AML-193 (cell line): ENCODE results near the gene LRP1-AS.
A peak's percentile ranks its signal among the peaks of the same experiment; 100 is the strongest.

Experiments
- DNase-seq, 2 experiments: peaks; one replicate each; lab custom pipeline; 2025; lab: John Stamatoyannopoulos, UW

LRP1-AS gene

GRCh38 chr12:57180321-57180989, 33.0 kb upstream of the LRP1-AS start:
- no peak for DNase-seq

GRCh38 chr12:57179331-57180086, 32.1 kb upstream of the LRP1-AS start:
- DNase-seq, result no peak

GRCh38 chr12:57178213-57178612, 30.8 kb upstream of the LRP1-AS start:
- no peak for DNase-seq

- DNase-seq, result no peak
Observed at GRCh38 chr12:57177354-57177753, 29.9 kb upstream of the LRP1-AS start.

GRCh38 chr12:57176846-57177245, 29.4 kb upstream of the LRP1-AS start:
- DNase-seq, result no peak

- DNase-seq, result no peak
Observed at GRCh38 chr12:57176139-57176477, 28.7 kb upstream of the LRP1-AS start.

- peak; percentile 33 to 40 for DNase-seq
Observed at GRCh38 chr12:57175428-57176138, 28.2 kb upstream of the LRP1-AS start.

- no peak for DNase-seq
Observed at GRCh38 chr12:57173683-57174082, 26.3 kb upstream of the LRP1-AS start.

GRCh38 chr12:57173089-57173488, 25.7 kb upstream of the LRP1-AS start:
- DNase-seq, result peak in 1 of 2 experiments; percentile 2

GRCh38 chr12:57171668-57172067, 24.2 kb upstream of the LRP1-AS start:
- DNase-seq, result no peak

GRCh38 chr12:57170927-57171326, 23.5 kb upstream of the LRP1-AS start:
- DNase-seq, result no peak

GRCh38 chr12:57170408-57170807, 23.0 kb upstream of the LRP1-AS start:
- no peak for DNase-seq

GRCh38 chr12:57169969-57170368, 22.6 kb upstream of the LRP1-AS start:
- DNase-seq, result no peak

- no peak for DNase-seq
Observed at GRCh38 chr12:57169046-57169795, 21.8 kb upstream of the LRP1-AS start.

- DNase-seq, result no peak
Observed at GRCh38 chr12:57168058-57168457, 20.6 kb upstream of the LRP1-AS start.

- no peak for DNase-seq
Observed at GRCh38 chr12:57166971-57167371, 19.6 kb upstream of the LRP1-AS start.

GRCh38 chr12:57165741-57166140, 18.3 kb upstream of the LRP1-AS start:
- DNase-seq, result no peak

- DNase-seq, result no peak
Observed at GRCh38 chr12:57164966-57165625, 17.7 kb upstream of the LRP1-AS start.

GRCh38 chr12:57164454-57164853, 17.0 kb upstream of the LRP1-AS start:
- DNase-seq, result no peak

GRCh38 chr12:57162553-57163125, 15.2 kb upstream of the LRP1-AS start:
- DNase-seq, result peak in 1 of 2 experiments; percentile 9

GRCh38 chr12:57161491-57161890, 14.1 kb upstream of the LRP1-AS start:
- DNase-seq, result no peak
